HepG2 (cell line): Measurements from ENCODE around the gene TMEM114. TPM values are rescaled to one million over a fixed set of nuclear protein-coding genes. Genes with fewer than 3 reads are reported as not detected.

ENCODE experiments used
- ATAC-seq: fragments of 200-7000 bp; cut with Tn5 transposase; 3 replicates; pipeline ENCODE4 v1.9.1; 2020; ENCODE audit warnings: mild to moderate bottlenecking, moderate library complexity
- BruUV-seq: library from RNA; stranded (reverse); fragments of 400-500 nt; replicated peaks from 2 replicates; lab custom pipeline; 2021; lab: Mats Ljungman, UMichigan
- CTCF ChIA-PET: fragments of 300-600 bp; formaldehyde crosslinking; extraction: SDS; loops from one replicate; lab custom pipeline; 2021; ENCODE audit warnings: low total read pairs, inconsistent platforms, low intra/inter-chr PET ratio; lab: Yijun Ruan, JAX
- POLR2A ChIA-PET: fragments of 350-600 bp; sonication (Branson Sonifier 250); formaldehyde crosslinking; loops from one replicate; lab custom pipeline; 2020; ENCODE audit warnings: antibody characterized with exemption, inconsistent platforms; lab: Yijun Ruan, JAX
- DNase-seq: peaks from one replicate; pipeline ENCODE4 v3.0.0-alpha.2; 2015; ENCODE audit warnings: low spot score
- FAIRE-seq: peaks from 3 replicates; lab custom pipeline; 2011; peaks lifted over from hg19 to GRCh38; lab: Jason Lieb, UNC
- H2AFZ ChIP-seq: one replicate; pipeline ENCODE4 v1.6.1; 2011; ENCODE audit warnings: low read length, inconsistent platforms
- H3K27ac ChIP-seq: fragments of 300-600 bp; 3 replicates; pipeline ENCODE4 v1.8.0; 2011; ENCODE audit warnings: mixed run types, mild to moderate bottlenecking, mixed read lengths, low read length, inconsistent platforms; ENCODE audit not compliant: insufficient read depth; ENCODE audit errors: extremely low read length
- H3K27me3 ChIP-seq, 2 experiments: fragments of 200-600 bp in 1 of 2; 2 replicates in 1 of 2; 3 replicates in 1 of 2; pipeline versions ENCODE4 v1.6.0 to v1.8.0; 2011; ENCODE audit warnings: low read length in 2 of 2, mild to moderate bottlenecking in 2 of 2, moderate library complexity in 2 of 2, inconsistent platforms in 1 of 2; ENCODE audit not compliant: insufficient read depth in 2 of 2, control insufficient read depth in 1 of 2
- H3K36me3 ChIP-seq, 2 experiments: fragments of 200-600 bp in 1 of 2; replicated peaks in 1 of 2; 2 replicates in 1 of 2; 3 replicates in 1 of 2; pipeline versions ENCODE4 v1.5.1 to v1.8.0; 2011; ENCODE audit warnings: low read length in 2 of 2, inconsistent platforms in 1 of 2; ENCODE audit not compliant: insufficient read depth in 2 of 2, control insufficient read depth in 1 of 2
- H3K4me1 ChIP-seq: 2 replicates; pipeline ENCODE4 v1.5.1; 2012; ENCODE audit warnings: low read length, inconsistent platforms; ENCODE audit not compliant: insufficient read depth
- H3K4me2 ChIP-seq: 2 replicates; pipeline ENCODE4 v1.6.0; 2011; ENCODE audit warnings: low read depth, low read length, inconsistent platforms
- H3K4me3 ChIP-seq, 3 experiments: fragments of 200-600 bp in 1 of 3; sonication (generic), shearing (Covaris generic) in 1 of 3; replicated peaks in 1 of 3; 2 replicates each; pipeline ENCODE4 v1.5.1; 2011 to 2016; ENCODE audit warnings: low read length in 3 of 3, inconsistent platforms in 2 of 3, low read depth in 2 of 3, mild to moderate bottlenecking in 2 of 3, control low read depth in 1 of 3, mixed read lengths in 1 of 3; ENCODE audit not compliant: insufficient read depth in 1 of 3
- H3K79me2 ChIP-seq: one replicate; pipeline ENCODE4 v1.6.1; 2011; ENCODE audit warnings: low read length, inconsistent platforms; ENCODE audit not compliant: insufficient read depth
- H3K9ac ChIP-seq: 2 replicates; pipeline ENCODE4 v1.6.0; 2011; ENCODE audit warnings: mild to moderate bottlenecking, low read depth, low read length, inconsistent platforms; ENCODE audit not compliant: insufficient read depth
- H3K9me3 ChIP-seq: 2 replicates; pipeline ENCODE4 v1.5.1; 2012; ENCODE audit warnings: mild to moderate bottlenecking, low read length
- H4K20me1 ChIP-seq: 2 replicates; pipeline ENCODE4 v1.6.0; 2011; ENCODE audit warnings: inconsistent platforms, mild to moderate bottlenecking, low read length, moderate library complexity; ENCODE audit not compliant: insufficient read depth
- HNF1B ChIP-seq: sonication (generic); formaldehyde crosslinking; IDR thresholded peaks from 2 replicates; pipeline ENCODE4 v1.5.1; 2020; ENCODE audit warnings: mild to moderate bottlenecking, moderate library complexity, missing genetic modification reagents
- HOXA9 ChIP-seq: sonication (generic); formaldehyde crosslinking; IDR thresholded peaks from 2 replicates; pipeline ENCODE4 v1.8.1; 2022; ENCODE audit warnings: missing genetic modification reagents, mild to moderate bottlenecking, moderate library complexity, borderline replicate concordance
- MYC ChIP-seq: sonication (generic); formaldehyde crosslinking; IDR thresholded peaks from 2 replicates; pipeline ENCODE4 v1.9.0; 2021; ENCODE audit warnings: missing genetic modification reagents, borderline replicate concordance
- NFYB ChIP-seq: sonication (generic); formaldehyde crosslinking; IDR thresholded peaks from 2 replicates; pipeline ENCODE4 v1.4.0; 2020; ENCODE audit warnings: missing genetic modification reagents
- NONO ChIP-seq, 2 experiments: fragments of 450-650 bp in 1 of 2; sonication (generic) in 1 of 2; formaldehyde crosslinking in 1 of 2; IDR thresholded peaks in 1 of 2; conservative IDR thresholded peaks in 1 of 2; 2 replicates each; pipeline versions ENCODE4 v1.6.1 to v1.8.0; 2017 to 2022; ENCODE audit warnings: mild to moderate bottlenecking in 1 of 2, missing genetic modification reagents in 1 of 2, moderate library complexity in 1 of 2
- PITX1 ChIP-seq: sonication (generic); formaldehyde crosslinking; IDR thresholded peaks from 2 replicates; pipeline ENCODE4 v1.5.1; 2020; ENCODE audit warnings: mild to moderate bottlenecking, missing genetic modification reagents
- RELA ChIP-seq: sonication (generic); formaldehyde crosslinking; IDR thresholded peaks from 2 replicates; pipeline ENCODE4 v1.4.0; 2020; ENCODE audit warnings: missing genetic modification reagents
- SRY ChIP-seq: sonication (generic); formaldehyde crosslinking; IDR thresholded peaks from 2 replicates; pipeline ENCODE4 v1.8.0; 2022; ENCODE audit warnings: mild to moderate bottlenecking, missing genetic modification reagents
- TMF1 ChIP-seq: sonication (generic); formaldehyde crosslinking; IDR thresholded peaks from 2 replicates; pipeline ENCODE4 v1.8.1; 2022; ENCODE audit warnings: low read depth, missing genetic modification reagents
- USF2 ChIP-seq, 2 experiments: sonication (generic) in 1 of 2; formaldehyde crosslinking in 1 of 2; IDR thresholded peaks; 2 replicates each; pipeline versions ENCODE4 v1.5.1 to v1.6.1; 2011 to 2020; ENCODE audit warnings: borderline replicate concordance in 1 of 2, low read depth in 1 of 2, low read length in 1 of 2, mild to moderate bottlenecking in 1 of 2, missing genetic modification reagents in 1 of 2, moderate library complexity in 1 of 2
- ZBTB4 ChIP-seq: sonication (generic); formaldehyde crosslinking; IDR thresholded peaks from 2 replicates; pipeline ENCODE4 v1.4.0; 2020; ENCODE audit warnings: missing genetic modification reagents, mild to moderate bottlenecking, borderline replicate concordance
- ZEB1 ChIP-seq: IDR thresholded peaks from 2 replicates; pipeline ENCODE4 v1.6.1; 2012; ENCODE audit warnings: mild to moderate bottlenecking, low read depth, inconsistent platforms; ENCODE audit not compliant: insufficient replicate concordance
- ZNF430 ChIP-seq: sonication (generic); formaldehyde crosslinking; IDR thresholded peaks from 2 replicates; pipeline ENCODE4 v1.9.0; 2021; ENCODE audit warnings: mild to moderate bottlenecking, missing genetic modification reagents
- ZNF451 ChIP-seq: sonication (generic); formaldehyde crosslinking; IDR thresholded peaks from 2 replicates; pipeline ENCODE4 v1.5.0; 2020; ENCODE audit warnings: mild to moderate bottlenecking, missing genetic modification reagents
- ZNF501 ChIP-seq: sonication (generic); formaldehyde crosslinking; IDR thresholded peaks from 2 replicates; pipeline ENCODE4 v1.5.1; 2020; ENCODE audit warnings: mild to moderate bottlenecking, moderate library complexity, missing genetic modification reagents
- ZNF550 ChIP-seq: sonication (generic); formaldehyde crosslinking; IDR thresholded peaks from 2 replicates; pipeline ENCODE4 v1.4.0; 2020; ENCODE audit warnings: mild to moderate bottlenecking, missing genetic modification reagents, borderline replicate concordance
- ZSCAN25 ChIP-seq: sonication (generic); formaldehyde crosslinking; IDR thresholded peaks from 2 replicates; pipeline ENCODE4 v1.8.0; 2022; ENCODE audit warnings: mild to moderate bottlenecking, missing genetic modification reagents
- WGBS: methylation state at CpG from one replicate; pipeline ENCODE4 v1.1.6; 2017; ENCODE audit warnings: low lambda C conversion rate; 5-methylcytosine and 5-hydroxymethylcytosine counted together
- in situ Hi-C: cut with HindIII; loops from 2 replicates; pipeline ENCODE4 v1.10.0; 2017; ENCODE audit warnings: low pct_unique_long_range_greater_than_20kb; ENCODE audit not compliant: extremely low pct_ligation_motif_present
- intact Hi-C: fragments of 100-400 bp; cut with micrococcal nuclease; formaldehyde crosslinking; loops from one replicate; pipeline ENCODE4 v1.10.0; 2022; ENCODE audit not compliant: unreplicated experiment
- polyA plus RNA-seq, 8 experiments: library from polyadenylated mRNA; depleted of rRNA in 3 of 8; stranded (reverse) in 7 of 8; unstranded in 1 of 8; fragments of >200 nt; fragmentation: Illumina TruSeq in 4 of 8; extraction: Trizol in 4 of 8; gene quantifications; 2 replicates each; pipeline versions ENCODE4 v1.2.1 to v1.2.3, GENCODE V29; 2011 to 2016; ENCODE audit warnings: low read depth in 4 of 8, missing spikeins in 1 of 8, mixed read lengths in 1 of 8; ENCODE audit not compliant: insufficient read depth in 1 of 8
- total RNA-seq, 5 experiments: library from RNA; depleted of rRNA; stranded (reverse); fragments of >200 nt; fragmentation: Illumina TruSeq; extraction: Trizol; gene quantifications; 2 replicates each; pipeline ENCODE4 v1.2.3, GENCODE V29; 2016; ENCODE audit warnings: low read depth in 1 of 5

The TMEM114 gene
- total and polyA plus RNA-seq, 2 of the 13 experiments (the other 11 are each of a cell fraction or from before 2014, with no cell fraction given), result not detected

- BruUV-seq, result no TSS peak
- Histone ChIP-seq H3K9me3 (0 out of 2 replicates have a peak, but pooled peaks cover 5% of the 10 kb centered on the region), H3K4me2 (0 out of 2 replicates have a peak overlapping the region, but pooled peaks have one; percentile 13), H3K27ac (no peak overlapping the region), H3K36me3 (no peaks in the 10 kb centered on the region), H2AFZ (no peak overlapping the region), H3K79me2 (no peaks in the 10 kb centered on the region), H3K4me1 (peaks cover 28% of the 10 kb centered on the region), H4K20me1 (no peaks in the 10 kb centered on the region), H3K4me3 (no peak overlapping the region), H3K9ac (no peak overlapping the region), H3K27me3 (peaks cover 0 to 6% of the 10 kb centered on the region in 2 experiments; a peak in 3 of 5 replicates)
- POLR2A ChIA-PET, result no interaction called here
- TF ChIP-seq MYC, result no peak
- 0 out of 2 replicates have a peak, but pooled peaks have one; percentile 31 for TF ChIP-seq ZNF501
- 0 out of 2 replicates have a peak, but pooled peaks have one; percentile 14 for TF ChIP-seq HNF1B (CRISPR knock-in tag)
- TF ChIP-seq NONO (IDR thresholded peaks at IDR 0.05), result no peak
- no peak for TF ChIP-seq NONO (CRISPR knock-in tag; conservative IDR thresholded peaks at IDR 0.05)
- no peak for TF ChIP-seq TMF1
- 0 out of 2 replicates have a peak, but pooled peaks have one; percentile 53 for TF ChIP-seq ZNF550
- peak; percentile 89 for TF ChIP-seq ZEB1
- TF ChIP-seq ZBTB4 (CRISPR knock-in tag), result no peak
- no peak for TF ChIP-seq ZNF451
- no peak for TF ChIP-seq NFYB
- TF ChIP-seq RELA, result no peak
- TF ChIP-seq ZNF430 (CRISPR knock-in tag), result no peak
- TF ChIP-seq ZSCAN25, result peak; percentile 88
- TF ChIP-seq SRY, result no peak
- no peak for TF ChIP-seq PITX1
- TF ChIP-seq USF2 (IDR thresholded peaks at IDR 0.05; ENCODE audit: low read depth, low read length), result 0 out of 2 replicates have a peak, but pooled peaks have one; percentile 10
- no peak; the same call in 1 of the 2 replicates for TF ChIP-seq USF2 (CRISPR knock-in tag; IDR thresholded peaks at IDR 0.05; ENCODE audit: borderline replicate concordance)
- TF ChIP-seq HOXA9 (CRISPR knock-in tag), result no peak
- 4% methylated on average over 10 of the region's 10 CpGs for WGBS
- ATAC-seq (peak; percentile 33), FAIRE-seq (no peak), DNase-seq (no peak)
- in situ Hi-C loops (loop anchor here (5.0 kb wide), 4 partner anchors 57 to 317 kb away; partner anchors contain the start of genes LITAFD, METTL22, PMM2 and TMEM186), intact Hi-C loops (loop anchor here (5.0 kb wide), 1 partner anchor 177 kb away; no protein-coding TSS in a partner anchor)
- CTCF ChIA-PET, result interaction anchor here (1.2 kb wide), 1 partner anchor 89 kb away, joined by 4 read pairs; no protein-coding TSS in a partner anchor
Measured at GRCh38 chr16:8565498-8565897, 24.8 kb downstream of the TMEM114 start.
